GM12892 (cell line): ENCODE measurements around the gene CAPSL.

Experiments used
- POLR2A ChIP-seq: IDR thresholded peaks from 2 replicates; pipeline ENCODE4 v1.6.1; 2011; ENCODE audit warnings: low read depth, low read length, control low read depth
- POLR2AphosphoS5 ChIP-seq: IDR thresholded peaks from 2 replicates; pipeline ENCODE4 v1.6.1; 2011; ENCODE audit warnings: low read depth, low read length, control low read depth
- TAF1 ChIP-seq: IDR thresholded peaks from 2 replicates; pipeline ENCODE4 v1.6.1; 2011; ENCODE audit warnings: low read depth, mild to moderate bottlenecking, control low read depth, low read length, borderline replicate concordance

- TF ChIP-seq POLR2A (no peak), POLR2AphosphoS5 (no peak), TAF1 (no peak)
Observed at GRCh38 chr5:35919191-35919590, 19.2 kb downstream of the CAPSL start.
